GM18508 (cell line): Measurements from ENCODE around the gene COMMD4.
"Not testable (repeated sequence)": the region's sequence is repeated elsewhere in the genome, so short reads cannot be mapped to it uniquely, and the experiment has no call there.

Experiments used
- ATAC-seq: cut with Tn5 transposase; IDR thresholded peaks from one replicate; pipeline ENCODE4 v1.9.1; 2021; ENCODE audit warnings: moderate number of reproducible peaks; ENCODE audit not compliant: insufficient read depth, unreplicated experiment

Gene COMMD4

DNA sequence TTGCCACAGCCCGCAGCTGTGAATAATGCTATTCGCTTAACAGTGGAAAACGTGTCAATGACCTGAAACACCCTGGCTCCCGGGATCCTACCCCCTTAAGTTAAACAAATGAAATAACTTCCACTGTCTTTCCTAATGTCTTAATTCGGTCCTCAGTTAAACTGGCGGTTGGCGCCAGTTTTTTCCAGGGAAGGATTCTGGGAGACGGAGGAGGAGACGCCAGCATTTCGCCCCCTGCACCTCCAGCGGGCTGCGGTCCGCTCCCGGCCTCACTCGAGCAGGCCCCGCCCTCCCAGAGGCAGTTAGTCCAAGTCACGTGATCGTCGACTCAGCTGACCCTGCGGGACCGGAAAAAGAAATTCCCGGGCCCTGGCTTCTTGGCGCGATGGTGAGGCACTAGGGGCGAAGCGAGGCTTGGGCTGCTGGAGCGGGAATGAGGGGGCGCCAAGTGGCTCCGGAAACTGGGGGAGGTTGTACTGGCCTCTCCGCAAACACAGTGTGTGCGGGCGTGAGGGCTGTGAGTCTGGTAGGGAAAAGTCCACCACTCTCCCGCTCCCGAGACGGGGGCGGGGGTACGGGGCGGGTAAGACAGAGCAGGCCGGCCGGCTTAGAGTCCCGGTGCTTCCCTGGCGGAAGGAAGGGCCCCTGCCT, at the start of gene COMMD4:
TSS of gene COMMD4 (plus strand) at position 359 of the 651 bp plus-strand sequence. CDS start at position 386, 27 bp downstream.
- no peak for ATAC-seq

DNA sequence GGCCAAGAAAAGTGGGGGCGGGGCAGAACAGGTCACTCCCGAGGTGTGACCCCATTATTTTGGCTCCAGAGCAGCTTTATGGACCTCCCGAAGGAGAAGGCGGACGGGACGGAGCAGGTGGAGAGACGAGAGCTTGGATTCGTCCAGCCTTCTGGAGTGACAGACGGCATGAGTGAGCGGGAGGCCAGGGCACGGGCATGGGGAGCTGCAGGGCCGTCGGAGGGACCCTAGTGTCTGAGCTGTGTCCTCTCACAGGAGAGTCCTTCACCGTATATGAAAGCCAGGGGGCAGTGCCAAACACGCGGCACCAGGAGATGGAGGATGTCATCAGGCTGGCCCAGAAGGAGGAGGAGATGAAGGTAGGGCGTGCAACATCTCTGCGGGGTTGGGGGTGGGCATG, 42.2 kb upstream of the COMMD4 start:
- ATAC-seq, result not testable (repeated sequence)

DNA sequence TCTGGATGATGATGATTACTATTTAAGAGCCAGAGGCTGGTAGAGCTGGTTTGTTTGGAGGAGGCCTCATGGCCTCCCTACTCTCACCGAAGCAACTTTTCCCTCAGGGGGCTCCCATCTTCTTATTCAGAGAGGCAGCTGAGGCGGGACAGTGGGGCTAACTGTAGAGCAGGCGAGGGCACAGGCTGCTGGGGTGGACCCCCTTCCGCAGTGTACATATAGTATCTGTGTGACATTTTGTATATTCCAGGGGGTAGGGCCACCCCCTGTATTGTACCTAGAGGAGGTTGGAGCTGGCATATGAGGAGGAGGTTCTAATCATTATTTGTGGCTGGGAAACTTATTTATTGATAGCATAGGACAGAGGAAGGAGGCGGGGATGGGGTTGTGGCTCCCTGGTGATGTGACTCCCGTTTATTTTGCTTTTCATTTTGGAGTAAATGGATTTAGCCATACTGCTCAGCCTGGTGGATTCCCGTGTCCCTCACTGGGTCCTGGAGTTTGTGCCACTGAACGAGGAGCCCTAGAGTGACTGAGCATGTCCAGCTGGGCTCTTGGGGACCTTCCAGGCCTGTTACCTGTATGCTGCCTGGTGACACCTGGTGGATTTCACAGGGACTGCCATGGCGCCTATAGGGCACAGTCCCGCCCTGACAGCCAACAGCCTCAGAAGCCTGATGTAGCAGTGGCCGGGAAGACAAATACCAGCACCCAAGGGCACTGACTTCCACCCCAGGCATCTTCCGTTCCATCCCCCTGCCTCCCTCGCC, 37.1 kb upstream of the COMMD4 start:
- not testable (repeated sequence) for ATAC-seq

DNA sequence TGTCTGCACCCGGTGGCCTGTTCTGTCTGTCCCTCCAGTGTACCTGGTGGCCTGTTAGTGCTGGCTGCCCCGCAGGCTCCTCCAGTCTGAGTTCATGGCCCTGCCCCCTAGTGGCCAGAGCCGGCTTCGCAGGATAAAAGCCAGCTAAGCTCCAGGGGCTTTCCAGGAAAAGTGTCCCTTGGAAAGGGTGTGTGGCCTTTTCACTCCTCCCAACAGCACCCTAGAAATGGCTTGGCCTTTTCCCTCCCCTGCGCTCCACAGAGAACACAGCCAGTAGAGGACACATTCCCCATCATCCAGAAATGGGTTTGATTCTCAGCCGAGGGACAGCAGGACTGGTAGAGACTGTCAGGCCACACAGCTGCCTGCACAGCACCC, 36.6 kb upstream of the COMMD4 start:
- ATAC-seq, result not testable (repeated sequence)

DNA sequence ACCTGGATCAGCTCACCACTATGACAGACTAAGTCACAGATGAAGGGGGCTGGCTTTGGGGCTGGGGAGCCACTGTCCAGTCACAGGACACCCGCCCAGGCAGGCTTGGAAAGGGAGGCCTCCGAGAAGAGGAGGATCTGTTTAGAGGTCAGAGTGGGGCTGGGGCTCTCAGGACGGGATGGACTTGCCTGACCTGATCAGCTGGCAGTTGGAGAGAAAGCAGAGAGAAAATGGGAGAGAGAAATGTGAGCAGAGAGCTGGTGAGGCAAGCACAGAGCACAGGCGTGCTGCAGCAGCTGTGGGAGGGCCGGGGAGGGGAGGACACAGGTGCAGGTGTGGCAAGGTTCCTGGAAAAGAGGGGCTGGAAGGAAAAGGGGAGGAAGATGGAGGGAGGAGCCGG, 35.8 kb upstream of the COMMD4 start:
- ATAC-seq, result not testable (repeated sequence)

DNA sequence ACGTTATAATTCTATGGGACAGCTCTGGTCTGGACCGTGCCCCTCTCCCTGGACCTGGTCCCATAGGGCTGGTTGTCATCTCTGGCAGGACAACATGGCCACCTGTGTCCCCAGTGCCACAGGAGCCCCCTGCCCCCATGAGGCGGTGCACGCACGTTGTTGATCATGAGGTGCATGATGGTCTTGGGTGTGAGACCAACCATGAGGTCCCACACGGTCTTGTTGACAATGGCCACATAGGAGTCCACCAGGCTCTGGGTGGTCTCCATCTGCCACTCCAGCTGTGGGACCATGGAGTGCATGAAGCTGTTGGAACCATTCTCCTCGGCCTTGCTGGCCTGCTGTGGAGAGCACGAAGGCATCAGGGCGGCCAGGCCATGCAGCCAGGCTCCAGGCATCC, 33.5 kb upstream of the COMMD4 start:
- no peak for ATAC-seq

DNA sequence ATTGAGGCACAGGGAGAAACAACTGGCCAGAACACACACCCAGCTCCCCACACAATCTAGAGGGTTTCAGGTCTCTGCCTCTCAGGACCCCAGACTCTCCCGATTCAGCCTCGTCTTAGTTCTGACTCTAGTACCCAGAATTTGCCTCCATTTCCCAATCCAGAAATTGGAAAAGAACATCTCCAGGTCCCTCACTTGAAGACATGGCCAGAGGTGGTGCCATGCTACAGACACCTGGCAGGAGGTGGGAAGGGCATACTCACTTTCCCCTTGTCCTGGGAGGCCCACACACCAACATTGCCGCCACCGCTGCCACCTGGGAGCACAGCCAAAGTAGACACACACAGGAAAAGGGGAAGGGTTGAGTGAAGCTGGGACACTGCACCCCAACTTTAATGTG, 33.1 kb upstream of the COMMD4 start:
- not testable (repeated sequence) for ATAC-seq

DNA sequence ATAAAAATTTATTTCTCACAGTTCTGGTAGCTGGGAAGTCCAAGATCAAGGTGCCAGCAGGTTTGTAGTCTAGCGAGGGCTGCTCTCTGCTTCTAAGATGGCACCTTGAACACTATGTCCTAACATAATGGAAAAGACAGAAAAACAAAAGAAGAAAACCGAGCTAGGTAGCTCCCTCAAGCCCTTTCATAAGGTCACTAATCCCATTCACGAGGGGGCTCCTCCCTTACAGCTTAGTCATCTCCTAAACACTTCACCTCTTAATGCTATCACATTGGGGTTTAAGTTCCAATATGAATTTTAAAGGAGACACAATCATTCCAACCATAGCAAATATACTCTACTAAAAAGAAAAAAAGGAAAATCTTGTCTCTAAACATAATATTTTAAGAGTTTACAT, 29.7 kb upstream of the COMMD4 start:
- ATAC-seq, result no peak

DNA sequence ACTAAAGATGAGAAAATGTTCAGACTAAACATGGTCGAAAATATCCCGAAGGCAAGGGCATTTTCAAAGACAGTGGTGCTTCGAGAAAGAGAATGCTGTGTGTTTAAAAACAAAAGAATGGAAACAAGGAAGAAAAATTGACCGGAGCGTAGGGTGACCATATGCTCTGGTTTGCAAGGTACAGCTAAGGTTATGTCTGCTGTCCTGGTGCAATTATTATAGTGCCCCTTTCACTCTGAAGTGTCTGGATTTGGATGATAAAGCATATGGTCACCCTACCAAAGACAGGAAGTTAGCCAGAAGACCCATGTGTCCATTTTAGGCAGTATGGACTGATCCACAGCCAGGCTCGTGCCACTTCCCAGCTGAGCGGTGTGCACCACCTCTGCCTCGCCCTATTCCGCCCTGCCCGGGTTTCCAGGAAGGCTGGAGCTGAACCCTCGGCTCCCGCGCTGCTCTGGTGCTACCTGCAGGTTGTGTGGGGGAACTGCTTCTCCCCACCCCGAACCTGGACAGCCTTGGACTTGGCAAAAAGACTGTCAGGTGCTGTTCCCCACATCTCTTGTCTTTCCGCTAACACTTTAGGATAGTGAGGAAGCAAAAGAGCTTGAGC, 28.0 kb upstream of the COMMD4 start:
- ATAC-seq, result no peak

DNA sequence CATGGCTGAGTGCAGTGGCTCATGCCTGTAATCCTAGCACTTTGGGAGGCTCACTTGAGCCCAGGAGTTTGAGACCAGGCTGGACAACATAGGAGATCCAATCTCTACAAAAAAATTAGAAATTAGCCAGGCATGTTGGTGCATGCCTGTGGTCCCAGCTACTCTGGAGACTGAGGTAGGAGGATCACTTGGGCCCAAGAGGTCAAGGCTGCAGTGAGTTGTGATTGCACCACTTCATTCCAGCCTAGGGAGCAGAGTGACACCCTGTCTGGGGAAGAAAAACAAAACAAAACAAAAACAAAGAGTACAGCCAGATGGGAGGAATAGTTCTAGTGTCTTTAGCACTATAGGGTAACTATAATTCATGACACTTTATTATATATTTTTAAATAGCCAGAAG, 26.2 kb upstream of the COMMD4 start:
- ATAC-seq, result no peak

DNA sequence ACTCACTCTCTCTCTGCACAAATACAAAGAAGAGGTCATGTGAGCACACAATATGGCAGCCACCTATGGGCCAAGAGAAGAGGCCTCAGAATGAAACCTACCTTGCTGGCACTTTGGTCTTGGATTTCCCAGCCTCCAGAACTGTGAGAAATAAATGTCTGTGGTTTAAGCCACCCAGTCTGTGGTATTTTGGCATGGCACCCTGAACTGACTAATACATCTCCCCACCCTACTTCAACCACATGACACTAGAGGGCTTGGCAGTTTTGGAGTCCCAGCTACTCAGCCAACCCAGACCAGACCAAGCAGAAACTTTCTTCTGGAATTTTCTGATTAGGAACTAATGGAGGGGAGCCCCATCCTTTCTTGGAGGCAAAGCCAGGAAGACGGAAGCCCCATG, 23.3 kb upstream of the COMMD4 start:
- ATAC-seq, result not testable (repeated sequence)

DNA sequence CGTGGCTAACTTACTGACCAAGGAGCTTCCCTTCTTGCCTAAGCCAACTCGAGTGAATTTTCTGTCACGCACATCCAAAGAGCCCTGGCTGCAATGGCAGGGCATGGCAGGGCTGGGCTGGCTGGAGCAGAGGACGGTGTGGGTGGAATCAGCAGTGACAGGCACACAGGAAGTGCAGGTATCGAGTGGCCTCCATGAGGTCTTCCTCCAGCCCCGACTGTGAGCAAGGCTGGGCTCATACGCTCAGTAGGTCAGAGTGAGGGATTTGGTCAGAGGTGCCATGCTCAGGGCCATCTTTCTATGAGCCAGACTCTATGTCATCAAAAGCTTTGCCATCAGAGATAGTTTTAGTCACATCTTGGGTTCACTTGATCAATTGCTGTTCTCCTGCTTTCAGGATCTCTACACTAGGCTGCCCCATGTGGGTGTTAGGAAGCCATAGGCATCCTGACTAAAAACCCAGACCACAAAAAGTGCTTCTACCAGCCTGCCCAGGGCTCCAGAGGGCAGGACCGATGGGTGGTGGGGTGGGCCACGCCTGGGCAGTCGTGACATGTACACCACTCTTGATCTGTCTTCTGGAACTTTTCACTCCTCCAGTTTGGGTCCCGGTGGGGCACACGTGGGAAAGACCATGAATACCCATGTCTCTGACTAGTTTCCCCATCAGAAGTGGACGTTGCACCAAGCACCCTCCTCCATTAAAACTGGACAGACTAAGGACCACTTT, 22.6 kb upstream of the COMMD4 start:
- ATAC-seq, result no peak

DNA sequence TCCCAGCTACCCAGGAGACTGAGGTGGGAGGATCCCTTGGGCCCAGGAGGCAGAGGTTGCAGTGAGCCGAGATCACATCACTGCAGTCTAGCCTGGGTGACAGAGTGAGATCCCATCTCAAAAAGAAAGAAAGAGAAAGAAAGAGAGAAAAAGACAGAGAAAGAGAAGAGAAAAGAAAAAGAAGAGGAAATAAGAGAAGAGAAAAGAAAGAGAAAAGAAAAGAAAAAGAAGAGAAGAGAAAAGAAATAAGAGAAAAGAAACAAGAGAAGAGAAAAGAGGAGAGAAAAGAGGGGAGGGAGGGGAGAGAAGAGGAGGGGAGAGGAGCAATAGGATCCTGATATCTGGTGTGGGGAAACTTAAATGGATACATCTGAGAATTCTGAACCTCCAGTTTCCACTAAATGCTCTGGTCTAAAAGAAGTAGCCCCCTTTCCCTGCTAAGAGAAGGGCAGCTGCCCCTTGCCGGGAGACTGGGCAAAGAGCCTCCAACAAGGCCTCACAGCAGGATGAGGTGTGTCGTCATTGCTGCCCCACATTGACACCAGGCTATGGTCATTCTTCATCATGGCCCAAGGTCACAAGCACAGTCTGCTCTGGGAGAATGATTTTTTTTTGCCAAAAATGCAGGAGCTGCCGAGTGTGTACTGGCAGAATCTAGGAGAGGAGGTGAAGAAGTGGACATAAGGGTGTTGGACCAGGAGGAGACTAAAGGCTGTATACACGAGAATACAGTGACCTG, 21.1 kb upstream of the COMMD4 start:
- no peak for ATAC-seq

DNA sequence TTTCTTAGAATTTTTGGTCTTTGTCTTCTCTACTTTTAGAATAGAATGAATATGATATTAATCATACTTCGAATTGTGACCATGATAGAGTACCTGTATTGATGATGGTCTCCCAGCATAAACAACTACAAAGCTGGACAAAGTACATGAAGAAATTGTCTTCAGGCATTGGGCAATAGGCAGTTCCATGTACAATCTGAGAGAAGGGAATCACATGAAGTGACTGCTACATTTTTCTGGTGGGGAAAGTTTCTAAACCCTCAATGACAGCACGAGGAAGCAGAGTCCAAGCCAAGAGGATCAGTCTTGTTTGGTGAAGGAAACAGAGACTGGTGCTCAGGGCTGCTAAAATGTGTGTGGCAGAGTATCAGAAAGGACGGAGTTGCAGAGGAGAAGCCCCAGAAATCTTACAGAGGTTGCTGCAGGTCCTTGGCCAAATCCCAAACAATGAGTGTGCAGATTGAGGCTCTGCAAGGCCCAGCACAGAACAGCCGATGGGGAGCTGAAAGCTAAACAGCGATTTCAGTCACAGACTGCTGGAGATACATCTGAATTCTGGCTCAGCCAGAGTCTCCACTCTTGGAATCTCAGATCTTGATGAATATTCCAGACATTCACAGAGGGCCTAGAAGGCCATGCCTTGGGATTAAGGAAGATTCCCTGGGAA, 16.5 kb upstream of the COMMD4 start:
- not testable (repeated sequence) for ATAC-seq

DNA sequence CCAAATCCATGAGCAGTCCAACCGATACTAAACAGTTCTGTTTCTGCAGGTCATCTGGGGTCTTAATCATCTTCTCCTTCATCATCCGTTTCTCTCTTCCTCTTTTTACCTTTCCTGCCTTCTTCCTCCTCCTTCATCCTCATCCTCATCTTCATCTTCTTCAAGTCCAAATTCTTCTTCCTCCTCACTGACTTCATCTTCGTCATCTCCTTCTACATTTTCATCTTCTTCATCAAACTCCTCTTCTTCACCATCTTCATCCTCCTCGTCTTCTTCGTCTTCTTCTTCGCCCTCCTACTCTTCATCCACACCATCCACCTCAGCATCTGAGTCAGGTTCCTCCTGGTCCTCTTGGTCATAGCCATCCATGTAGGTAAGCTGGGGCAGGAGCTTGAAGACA, 14.2 kb upstream of the COMMD4 start:
- ATAC-seq, result no peak

DNA sequence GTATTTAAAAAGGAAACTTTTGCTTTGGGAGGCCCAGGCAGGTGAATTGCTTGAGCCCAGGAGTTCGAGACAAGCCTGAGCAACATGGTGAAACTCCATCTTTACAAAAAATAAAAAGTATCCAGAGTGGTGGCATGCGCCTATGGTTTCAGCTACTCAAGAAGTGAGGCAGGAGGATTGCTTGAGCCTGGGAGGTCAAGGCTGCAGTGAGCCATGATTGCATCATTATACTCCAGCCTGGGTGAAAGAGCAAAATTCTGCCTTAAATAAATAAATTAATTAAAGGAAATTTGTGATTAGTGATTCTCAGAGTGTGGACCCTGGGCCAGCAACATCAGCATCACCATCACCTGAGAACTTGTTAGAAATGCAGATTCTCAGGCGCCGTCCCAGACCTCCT, 9.9 kb upstream of the COMMD4 start:
- ATAC-seq, result no peak

DNA sequence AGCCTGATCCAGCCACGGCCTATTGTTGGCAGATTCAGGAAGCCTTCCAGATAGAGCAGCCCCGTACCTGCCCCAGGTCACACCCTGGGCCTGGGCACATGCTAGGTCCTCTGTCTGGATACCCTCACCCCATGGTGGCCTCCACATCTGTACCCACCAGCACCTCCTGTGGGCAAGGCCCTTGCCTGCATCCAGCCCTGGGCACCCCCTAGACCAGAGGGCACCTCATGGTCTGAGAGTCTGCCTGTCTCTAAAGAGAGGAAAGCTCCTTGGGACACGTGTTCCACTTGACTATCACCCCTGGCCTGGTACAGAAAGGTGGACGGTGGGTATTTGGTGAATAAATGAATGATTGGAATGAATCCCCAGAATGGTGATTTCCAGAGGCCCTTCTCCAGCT, 8.9 kb upstream of the COMMD4 start:
- no peak for ATAC-seq

DNA sequence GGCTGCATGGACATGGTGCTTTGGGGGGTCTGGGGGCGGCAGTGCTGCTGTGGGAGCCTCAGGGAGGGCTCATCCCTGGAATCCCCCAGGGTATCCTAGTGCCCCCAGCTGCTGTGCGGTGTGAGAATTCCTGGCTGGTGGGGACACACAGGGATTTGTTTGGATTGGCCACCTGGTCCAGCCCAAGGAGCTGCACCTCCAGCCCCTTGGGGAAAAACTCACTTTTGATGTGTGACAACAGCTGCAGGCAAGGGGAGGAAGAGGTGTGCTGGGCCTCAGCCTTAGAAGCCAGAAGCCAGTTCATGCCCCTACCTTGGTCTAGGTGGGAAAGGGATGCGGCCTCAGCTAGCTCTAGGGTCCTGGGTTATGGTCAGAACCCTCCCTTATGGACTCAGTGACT, 8.4 kb upstream of the COMMD4 start:
- no peak for ATAC-seq

DNA sequence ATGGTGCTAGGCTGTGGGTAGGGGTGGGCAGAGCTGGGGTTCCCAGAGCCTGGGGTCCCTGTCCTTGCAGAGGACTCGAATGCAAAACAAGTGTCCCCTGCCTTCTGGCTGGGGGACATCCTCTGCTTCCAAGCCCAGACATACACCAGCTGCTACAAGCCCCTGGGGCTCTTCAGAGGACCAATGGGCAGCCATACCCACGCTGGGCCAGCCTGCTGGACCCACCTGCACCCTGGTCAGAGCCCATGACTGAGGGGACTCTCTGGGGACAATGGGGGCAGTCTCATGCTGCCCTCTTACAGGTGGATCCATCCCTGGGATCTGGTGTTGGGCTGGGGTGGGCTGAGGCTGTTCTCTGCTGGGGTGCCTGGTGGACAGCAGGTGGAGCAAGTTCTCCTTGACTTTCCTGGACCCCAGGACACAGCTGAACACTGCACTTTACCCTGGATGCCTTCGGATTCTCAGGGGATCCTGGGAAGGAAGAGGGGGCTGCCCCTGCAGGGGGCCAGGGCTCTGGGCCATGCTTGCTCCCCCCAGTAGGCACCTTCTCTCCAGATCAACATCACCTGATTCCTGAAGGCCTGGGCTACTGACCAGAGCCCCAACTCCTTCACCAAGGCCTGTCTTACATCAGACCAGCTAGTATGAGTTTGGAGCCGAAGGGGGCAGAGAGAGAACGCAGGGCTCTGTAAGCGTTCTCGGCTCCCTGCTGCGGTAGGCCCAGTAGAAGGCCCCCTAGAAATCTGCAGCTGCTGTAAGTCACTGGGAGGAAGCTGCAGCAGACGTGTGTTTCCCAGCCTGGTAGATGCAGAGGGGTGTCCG, 7.2 kb upstream of the COMMD4 start:
- no peak for ATAC-seq
